Effector memory CD4-positive, alpha-beta T cell (primary cell): ENCODE results near the gene ARMC9.

Experiments
- DNase-seq, 3 donors: peaks; one replicate each; pipeline ENCODE4 v3.0.0-alpha.2; 2020
- H3K27ac ChIP-seq: 2 replicates; pipeline ENCODE4 v1.7.0; 2013; ENCODE audit warnings: mild to moderate bottlenecking, low read length, moderate library complexity; ENCODE audit not compliant: insufficient read depth, poor library complexity, severe bottlenecking
- H3K27me3 ChIP-seq: replicated peaks from 2 replicates; pipeline ENCODE4 v1.7.0; 2013; ENCODE audit warnings: mild to moderate bottlenecking, low read length; ENCODE audit not compliant: insufficient read depth, control insufficient read depth, poor library complexity, severe bottlenecking
- H3K36me3 ChIP-seq: 2 replicates; pipeline ENCODE4 v1.7.0; 2013; ENCODE audit warnings: mild to moderate bottlenecking, low read length, moderate library complexity; ENCODE audit not compliant: control insufficient read depth, insufficient read depth
- H3K4me1 ChIP-seq: 2 replicates; pipeline ENCODE4 v1.7.0; 2013; ENCODE audit warnings: low read length, mild to moderate bottlenecking; ENCODE audit not compliant: control insufficient read depth, insufficient read depth, poor library complexity, severe bottlenecking
- H3K4me3 ChIP-seq: 2 replicates; pipeline ENCODE4 v1.7.0; 2013; ENCODE audit warnings: low read length, low read depth, mild to moderate bottlenecking; ENCODE audit not compliant: insufficient read depth, poor library complexity, severe bottlenecking
- H3K9me3 ChIP-seq: 2 replicates; pipeline ENCODE4 v1.7.0; 2013; ENCODE audit warnings: mild to moderate bottlenecking, low read length, moderate library complexity; ENCODE audit not compliant: control insufficient read depth

ARMC9 gene

DNA sequence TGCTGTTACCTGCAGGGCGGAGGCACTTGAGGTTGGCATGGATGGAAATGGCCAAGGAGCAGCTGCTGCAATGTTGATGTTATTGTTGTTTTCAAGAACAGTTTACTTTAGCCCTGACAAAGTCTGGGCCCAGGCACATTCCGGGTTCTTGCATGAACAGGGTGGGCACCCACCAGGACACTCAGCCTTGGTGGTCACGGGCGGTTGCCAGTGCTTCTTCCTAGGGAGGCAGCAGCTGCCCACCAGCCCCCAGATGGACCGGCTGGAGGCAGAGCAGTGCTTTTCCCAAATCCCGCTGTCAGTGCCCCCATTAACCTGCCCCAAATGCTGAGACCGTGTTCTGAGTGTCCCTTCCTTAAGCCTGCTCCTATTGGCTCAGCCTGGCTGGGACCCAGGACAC is 158.6 kb downstream of the ARMC9 start:
- no peaks in the 10 kb centered on the region for H3K9me3 ChIP-seq
- H3K27ac ChIP-seq: no peak overlapping the region
- H3K4me3 ChIP-seq: no peak overlapping the region
- H3K4me1 ChIP-seq: no peaks in the 10 kb centered on the region
- H3K27me3 ChIP-seq: no peaks in the 10 kb centered on the region
- DNase-seq: no peak
- no peaks in the 10 kb centered on the region for H3K36me3 ChIP-seq

DNA sequence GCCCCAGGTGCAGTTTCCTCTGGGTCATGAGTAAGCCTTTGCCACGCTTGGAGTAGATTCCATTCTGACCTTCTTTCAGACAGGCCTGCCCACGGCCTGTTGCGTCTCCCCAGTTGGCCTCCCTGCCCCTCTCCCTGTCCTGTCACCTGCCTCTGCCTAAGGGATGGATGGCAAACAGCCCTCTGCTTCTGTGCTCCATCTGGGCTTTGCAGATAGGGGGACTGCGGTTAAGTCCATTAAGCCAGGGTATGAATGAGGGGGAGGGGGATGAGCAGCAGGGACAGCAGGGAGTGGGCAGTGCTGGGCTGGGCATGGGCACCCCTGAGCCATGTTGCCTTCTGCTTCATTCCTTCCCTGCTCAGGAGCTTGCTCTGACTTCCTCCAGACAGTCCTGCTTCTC is 159.5 kb downstream of the ARMC9 start:
- Histone ChIP-seq H3K36me3 (no peaks in the 10 kb centered on the region), H3K27me3 (no peaks in the 10 kb centered on the region), H3K9me3 (no peaks in the 10 kb centered on the region), H3K27ac (no peak overlapping the region), H3K4me3 (no peak overlapping the region), H3K4me1 (no peaks in the 10 kb centered on the region)
- DNase-seq: no peak

DNA sequence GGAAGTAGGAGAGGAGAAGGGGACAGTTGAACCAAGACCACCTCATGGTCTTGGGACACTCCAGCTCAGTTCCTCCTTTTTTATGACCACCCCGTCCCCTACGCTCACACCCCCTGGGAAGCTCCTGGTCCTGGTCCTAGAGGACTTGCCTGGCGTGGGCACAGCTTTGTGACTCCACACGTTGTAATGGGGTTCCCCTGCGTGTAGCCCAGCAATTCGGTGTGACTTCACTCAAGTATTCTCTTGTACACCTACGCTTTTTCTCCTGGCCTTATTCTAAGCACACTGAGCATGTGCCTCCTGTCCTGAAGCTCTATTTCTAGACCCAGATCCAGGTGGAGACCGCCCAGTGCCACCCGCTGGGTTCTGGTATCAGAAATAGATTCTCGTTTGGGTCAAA is 161.0 kb downstream of the ARMC9 start:
- no peaks in the 10 kb centered on the region for H3K36me3 ChIP-seq

DNA sequence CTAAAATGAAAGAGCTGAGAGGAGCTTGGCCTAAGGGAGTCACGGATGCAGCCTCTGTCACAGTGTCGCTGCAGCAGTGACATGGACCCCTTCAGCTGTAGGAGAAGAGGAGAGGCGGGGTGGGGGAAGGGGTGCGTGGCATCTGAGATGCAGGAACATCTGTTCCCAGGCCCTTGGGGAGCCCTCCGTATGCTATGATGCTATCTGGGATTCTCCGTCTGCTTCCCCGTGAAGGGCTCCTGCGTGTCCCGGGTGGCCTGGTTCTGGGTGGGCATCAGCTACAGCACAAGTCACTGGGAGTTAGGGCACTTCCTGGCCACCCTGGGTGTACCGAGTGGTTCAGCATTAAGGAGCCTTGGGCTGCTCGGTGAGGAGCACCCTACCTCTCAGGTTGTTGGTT is 161.5 kb downstream of the ARMC9 start:
- no peak for DNase-seq
- Histone ChIP-seq H3K36me3 (no peaks in the 10 kb centered on the region), H3K27ac (no peak overlapping the region), H3K4me3 (no peak overlapping the region), H3K4me1 (no peaks in the 10 kb centered on the region), H3K9me3 (no peaks in the 10 kb centered on the region), H3K27me3 (no peaks in the 10 kb centered on the region)

More for the DNA sequence above, 161.0 kb downstream of the ARMC9 start:
- DNase-seq: no peak
- no peak overlapping the region for H3K4me3 ChIP-seq
- no peaks in the 10 kb centered on the region for H3K4me1 ChIP-seq
- no peak overlapping the region for H3K27ac ChIP-seq
- no peaks in the 10 kb centered on the region for H3K27me3 ChIP-seq
- H3K9me3 ChIP-seq: no peaks in the 10 kb centered on the region

DNA sequence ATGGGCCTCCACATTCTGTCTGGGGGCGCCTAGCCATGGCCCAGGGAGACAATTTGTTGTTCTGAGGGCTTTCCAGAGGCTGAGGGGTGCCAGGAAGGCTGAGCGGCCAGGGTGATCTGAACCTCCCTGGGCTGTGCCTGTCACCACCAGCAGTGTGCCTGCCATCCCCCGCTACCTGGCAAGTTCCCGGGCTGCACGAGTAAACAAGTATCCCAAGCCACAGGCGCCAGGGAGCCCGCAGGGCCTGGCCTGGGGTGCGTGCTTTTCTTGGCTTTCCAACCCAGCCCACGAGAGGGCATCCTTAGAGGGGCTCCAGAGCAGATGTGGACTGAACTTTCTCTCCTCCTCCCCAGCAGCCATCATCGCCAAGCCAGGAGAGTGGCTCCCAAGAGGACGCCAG is 162.0 kb downstream of the ARMC9 start:
- Histone ChIP-seq H3K9me3 (no peaks in the 10 kb centered on the region), H3K4me1 (no peaks in the 10 kb centered on the region), H3K36me3 (no peaks in the 10 kb centered on the region), H3K27me3 (no peaks in the 10 kb centered on the region), H3K4me3 (no peak overlapping the region), H3K27ac (no peak overlapping the region)
- DNase-seq: no peak

DNA sequence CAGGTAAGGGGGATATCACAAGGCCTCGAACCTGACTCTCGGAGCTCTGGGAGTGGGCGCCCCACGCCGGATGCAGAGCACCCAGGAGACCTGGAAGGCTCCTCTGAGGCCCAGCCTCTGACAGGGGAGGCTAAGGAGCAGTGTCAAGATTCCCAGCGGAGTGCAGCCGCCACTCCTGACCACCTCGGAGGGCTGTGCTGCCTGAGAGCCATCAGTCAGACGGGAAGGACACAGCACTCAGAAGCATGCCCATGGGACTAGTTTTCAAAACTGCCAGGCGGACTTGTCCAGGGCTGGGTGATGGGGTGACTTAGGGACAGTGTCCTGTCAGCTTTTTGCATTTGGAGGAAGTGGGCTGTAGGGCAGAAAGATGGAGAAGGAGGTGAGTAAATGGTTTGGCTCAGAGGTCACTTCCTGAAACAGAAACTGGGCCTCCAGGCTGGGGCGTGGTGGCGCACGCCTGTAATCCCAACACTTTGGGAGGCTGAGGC is 162.5 kb downstream of the ARMC9 start:
- H3K27me3 ChIP-seq: no peaks in the 10 kb centered on the region
- H3K4me3 ChIP-seq: no peak overlapping the region
- H3K36me3 ChIP-seq: no peaks in the 10 kb centered on the region
- no peaks in the 10 kb centered on the region for H3K4me1 ChIP-seq
- no peak for DNase-seq
- H3K27ac ChIP-seq: no peak overlapping the region
- no peaks in the 10 kb centered on the region for H3K9me3 ChIP-seq

DNA sequence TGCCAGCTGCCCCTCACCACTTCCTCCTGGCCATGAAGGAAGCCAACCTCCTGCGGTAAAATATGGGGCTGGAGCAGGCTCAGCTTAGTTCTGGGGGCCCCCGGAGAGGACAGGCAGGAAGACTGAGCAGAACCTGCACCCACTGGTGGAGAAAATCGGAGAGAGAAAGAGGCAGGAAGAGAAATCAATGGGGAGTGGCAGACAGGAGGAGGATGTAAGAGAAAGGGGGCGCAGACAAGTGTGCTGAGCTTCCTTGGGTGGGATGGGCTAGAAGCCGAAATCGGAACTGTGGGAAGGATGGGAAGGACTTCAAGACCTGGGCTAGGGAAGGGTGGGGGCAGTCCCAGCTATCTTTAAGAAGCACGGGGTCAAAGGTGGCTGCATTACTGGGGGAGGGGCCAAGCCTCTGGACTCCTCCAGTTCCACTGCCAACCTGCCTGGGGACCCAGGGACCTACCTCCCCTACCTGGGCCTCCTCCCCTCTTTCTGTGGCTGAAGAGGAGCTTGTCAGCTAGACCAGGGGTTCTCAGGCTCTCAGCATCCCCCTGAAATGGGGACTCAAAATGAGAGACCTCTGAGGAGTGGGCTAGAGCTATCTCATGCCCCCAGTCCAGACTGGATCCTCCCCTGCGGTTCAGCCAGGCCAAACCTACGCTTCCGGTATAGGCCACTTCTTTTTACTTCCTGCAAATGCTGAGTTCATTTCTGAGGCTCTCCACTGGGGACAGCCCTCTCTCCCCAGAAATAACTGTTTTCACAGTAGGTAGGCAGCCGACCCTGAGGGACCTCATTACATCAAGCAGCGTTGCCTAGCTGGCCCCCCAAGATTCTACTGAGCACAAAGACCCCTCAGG is 163.5 kb downstream of the ARMC9 start:
- Histone ChIP-seq H3K4me1 (no peaks in the 10 kb centered on the region), H3K36me3 (no peaks in the 10 kb centered on the region), H3K4me3 (no peak overlapping the region), H3K27me3 (no peaks in the 10 kb centered on the region), H3K27ac (no peak overlapping the region), H3K9me3 (no peaks in the 10 kb centered on the region)
- DNase-seq: no peak

DNA sequence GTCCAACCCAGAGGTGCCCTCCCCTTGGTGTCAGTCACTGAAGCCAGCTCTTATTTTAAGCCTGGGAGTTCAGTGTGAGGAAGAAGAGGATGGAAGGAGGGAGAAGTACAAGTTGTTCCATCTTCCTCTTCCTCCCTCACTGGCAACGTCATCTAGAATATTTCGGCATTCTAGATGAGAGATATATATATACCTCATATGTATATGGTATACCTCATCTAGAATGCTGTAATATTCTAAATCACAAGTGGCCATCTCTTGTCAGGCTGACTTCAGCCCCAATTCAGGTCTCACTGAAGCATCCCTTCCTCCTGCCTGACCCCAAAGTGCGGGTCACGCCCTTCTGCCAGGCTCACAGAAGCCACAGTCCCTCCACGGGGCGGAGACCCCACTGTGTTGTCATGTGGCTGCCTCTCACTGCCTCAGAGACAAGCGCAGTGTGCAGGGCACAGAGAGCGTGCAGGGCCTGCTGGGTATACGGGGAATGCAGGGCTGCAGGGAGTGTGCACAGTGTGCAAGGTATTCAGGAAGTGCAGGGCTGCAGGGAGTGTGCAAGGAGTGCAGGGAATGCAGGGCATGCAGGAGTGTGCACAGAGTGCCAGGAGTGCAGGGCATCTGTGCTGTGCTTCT is 164.2 kb downstream of the ARMC9 start:
- H3K9me3 ChIP-seq: no peaks in the 10 kb centered on the region
- H3K4me3 ChIP-seq: no peak overlapping the region
- H3K27me3 ChIP-seq: no peaks in the 10 kb centered on the region
- no peaks in the 10 kb centered on the region for H3K4me1 ChIP-seq
- DNase-seq: no peak
- no peaks in the 10 kb centered on the region for H3K36me3 ChIP-seq
- H3K27ac ChIP-seq: no peak overlapping the region

DNA sequence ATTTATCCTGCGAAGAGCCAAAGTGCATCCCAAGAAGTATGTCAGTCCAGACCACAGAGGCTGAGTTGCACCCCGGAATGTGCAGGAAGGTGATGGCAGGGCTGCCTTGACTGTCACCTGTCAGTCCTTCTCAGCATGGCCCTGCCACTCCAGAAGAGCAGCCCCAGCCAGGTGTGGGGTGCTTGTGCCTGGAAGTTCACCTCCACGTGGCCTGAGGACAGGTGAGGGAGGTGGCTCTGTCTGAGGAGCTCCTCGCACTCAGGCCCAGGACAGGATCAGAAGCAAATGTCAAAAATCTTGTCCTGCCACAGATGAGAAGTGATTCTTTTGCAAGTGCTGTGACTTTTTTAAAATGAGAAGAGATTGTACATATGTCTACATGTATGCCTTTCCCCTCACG is 165.6 kb downstream of the ARMC9 start:
- Histone ChIP-seq H3K27ac (no peak overlapping the region), H3K9me3 (no peaks in the 10 kb centered on the region), H3K4me1 (no peaks in the 10 kb centered on the region)

More for the DNA sequence above, 165.6 kb downstream of the ARMC9 start:
- Histone ChIP-seq H3K4me3 (no peak overlapping the region), H3K27me3 (no peaks in the 10 kb centered on the region), H3K36me3 (no peaks in the 10 kb centered on the region)
- DNase-seq: no peak
